GM21360 (cell line): Measurements from ENCODE around the gene P2RY2.
"Not testable (repeated sequence)": the region's sequence is repeated elsewhere in the genome, so short reads cannot be mapped to it uniquely, and the experiment has no call there.

ENCODE experiments used
- ATAC-seq: cut with Tn5 transposase; IDR thresholded peaks from one replicate; pipeline ENCODE4 v1.9.1; 2021; ENCODE audit warnings: mild to moderate bottlenecking, moderate library complexity; ENCODE audit not compliant: unreplicated experiment

P2RY2 gene

DNA sequence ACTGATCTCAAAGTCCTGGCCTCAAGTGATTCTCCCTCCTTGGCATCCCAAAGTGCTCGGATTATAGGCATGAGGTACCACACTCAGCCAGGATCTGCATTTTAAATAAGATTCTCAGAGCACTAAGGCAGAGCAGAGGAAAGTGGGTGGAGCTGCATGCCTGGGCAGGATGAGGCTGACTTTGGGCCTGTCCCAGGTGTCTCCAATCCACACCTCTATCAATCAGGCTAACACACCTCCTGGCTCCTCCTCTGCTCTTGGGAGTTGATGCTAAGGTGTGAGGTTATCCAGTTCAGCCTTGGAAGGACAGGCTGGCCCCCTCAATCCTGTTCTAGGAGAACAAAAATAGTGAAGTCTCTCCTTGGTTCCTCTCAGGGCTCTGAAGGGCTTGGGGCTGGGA lies 30.2 kb upstream of the P2RY2 start:
- ATAC-seq = no peak

DNA sequence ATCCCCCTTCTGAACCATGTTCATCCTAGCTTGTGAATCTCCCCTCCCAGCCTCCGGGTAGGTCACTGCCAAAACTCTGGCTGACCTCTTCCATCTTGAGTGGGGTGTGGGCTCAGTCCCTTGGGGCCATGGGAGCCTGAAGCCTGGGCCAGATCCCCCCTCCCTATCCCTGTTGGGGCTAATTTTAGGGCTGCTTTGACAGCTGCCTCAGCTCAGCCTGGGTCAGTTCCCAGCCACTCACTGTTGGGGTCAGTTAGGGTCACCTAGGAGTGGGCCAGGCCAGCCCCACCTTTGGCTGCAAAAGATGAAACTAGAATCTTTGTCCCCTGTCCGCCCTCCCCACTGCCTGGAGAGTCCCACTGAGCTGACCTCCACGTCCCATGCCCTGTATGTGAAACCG lies 29.8 kb upstream of the P2RY2 start:
- no peak for ATAC-seq

DNA sequence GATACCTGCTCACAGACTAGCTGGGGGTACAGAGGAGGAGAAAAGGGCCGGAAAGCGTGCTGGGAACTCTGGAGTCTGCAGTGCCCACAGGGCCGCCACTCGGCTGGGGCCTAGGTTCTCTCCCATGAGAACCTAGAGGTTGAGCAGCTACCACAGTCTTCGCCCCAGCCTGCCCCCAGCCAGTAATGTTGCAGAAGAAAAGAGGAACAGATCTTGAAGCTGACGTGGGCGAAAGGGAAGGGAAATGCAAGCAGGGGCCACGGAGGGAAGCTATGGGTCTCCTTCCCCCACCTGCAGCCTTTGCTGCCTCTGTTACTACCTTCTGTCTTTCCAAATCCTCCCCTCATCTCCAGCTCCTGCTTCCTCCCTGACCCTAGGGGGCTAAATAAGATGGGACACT lies 28.8 kb upstream of the P2RY2 start:
- no peak for ATAC-seq

DNA sequence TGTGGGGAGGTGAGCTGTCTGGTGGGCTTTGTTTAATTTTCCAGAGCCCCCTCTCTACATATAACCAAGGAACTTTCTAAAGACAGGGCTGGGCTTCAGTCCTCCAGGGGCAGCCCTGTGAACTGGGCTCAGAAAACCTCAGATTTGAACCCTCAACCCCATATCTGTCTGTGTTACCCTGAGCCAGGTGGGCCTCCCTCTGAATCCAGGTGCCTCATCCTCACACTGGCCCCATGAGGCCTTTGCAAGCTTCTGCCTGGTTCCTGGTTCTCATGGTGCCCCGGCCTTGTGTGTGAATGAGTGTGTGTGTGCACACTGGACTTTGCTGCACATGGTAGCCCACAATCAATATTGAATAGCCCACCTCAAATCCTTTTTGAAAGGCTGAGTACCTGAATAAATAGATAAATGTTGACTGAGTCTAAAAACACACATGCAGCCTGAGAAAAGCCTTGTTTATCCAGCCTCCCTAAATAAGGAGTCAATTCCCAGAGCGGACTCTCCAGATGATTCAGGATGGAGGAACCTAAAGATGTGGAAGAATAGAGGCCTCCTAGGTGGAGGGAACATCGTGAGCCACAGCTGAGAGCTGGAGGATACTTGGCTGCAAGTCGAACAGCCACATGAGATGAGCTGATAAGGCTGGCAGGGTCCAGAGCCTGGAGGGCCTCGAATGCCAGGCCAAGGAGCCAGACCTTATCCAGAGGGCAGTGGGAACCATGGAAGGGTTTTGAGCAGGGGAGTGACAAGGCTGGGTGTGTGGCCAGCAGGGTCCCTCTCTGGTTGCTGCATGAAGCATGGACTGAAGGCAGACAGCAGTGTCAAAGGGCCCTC lies 28.1 kb upstream of the P2RY2 start:
- ATAC-seq = no peak

DNA sequence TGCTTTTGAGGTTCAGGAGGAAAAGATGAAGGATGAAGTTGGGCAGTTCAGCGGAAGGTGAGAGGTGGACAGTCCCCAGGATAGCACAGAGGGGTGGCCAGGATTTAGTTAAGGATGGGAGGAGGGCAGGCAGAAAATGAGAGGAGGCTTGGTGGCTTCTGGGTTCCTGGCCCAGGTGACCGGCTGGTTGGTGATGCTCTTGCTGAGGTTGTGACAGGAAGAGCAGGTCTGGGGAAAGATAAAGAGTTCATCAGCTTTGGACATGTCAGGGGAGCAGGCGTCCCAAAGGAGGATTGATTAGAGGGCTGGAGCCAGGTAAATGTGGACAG lies 27.6 kb upstream of the P2RY2 start:
- ATAC-seq = no peak

DNA sequence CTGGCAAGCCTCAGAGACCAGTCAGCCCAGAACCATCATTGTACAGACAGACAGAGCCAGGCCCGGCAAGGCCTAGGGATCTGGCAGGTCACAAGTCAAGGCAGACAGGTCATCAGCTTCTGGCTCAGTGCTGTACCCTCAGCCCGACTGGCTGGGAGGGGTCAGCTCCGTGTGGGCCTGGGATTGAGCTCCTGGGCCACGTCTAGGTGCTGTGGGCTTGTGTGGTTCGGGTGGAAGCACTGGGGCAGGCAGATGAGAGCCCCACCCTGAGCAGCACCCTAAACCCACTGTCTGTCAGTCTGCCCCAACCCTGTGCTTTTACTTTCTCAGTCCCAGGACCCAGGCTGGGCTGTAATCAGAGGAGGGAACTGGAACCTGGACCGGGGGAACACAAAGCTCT lies 26.9 kb upstream of the P2RY2 start:
- ATAC-seq = no peak

DNA sequence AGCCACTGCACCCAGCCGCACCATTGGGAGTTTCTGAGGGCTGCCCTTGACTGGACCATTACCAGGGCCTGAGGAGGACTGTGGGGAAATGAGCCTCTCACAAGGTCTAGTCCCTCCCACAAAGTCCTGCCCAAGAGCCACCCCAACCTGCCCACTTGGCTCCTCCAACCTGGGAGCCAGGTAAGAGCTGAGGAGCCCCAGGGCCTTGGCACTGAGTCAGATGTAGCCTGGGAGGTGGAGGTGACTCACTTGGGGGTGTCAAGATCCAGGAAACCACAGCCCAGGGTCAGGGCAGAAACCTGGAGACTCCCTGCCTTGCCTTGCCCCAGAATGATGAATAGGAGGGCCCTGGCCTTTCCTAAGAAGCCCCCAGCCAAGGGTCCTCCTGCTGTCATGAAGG lies 25.8 kb upstream of the P2RY2 start:
- no peak for ATAC-seq

DNA sequence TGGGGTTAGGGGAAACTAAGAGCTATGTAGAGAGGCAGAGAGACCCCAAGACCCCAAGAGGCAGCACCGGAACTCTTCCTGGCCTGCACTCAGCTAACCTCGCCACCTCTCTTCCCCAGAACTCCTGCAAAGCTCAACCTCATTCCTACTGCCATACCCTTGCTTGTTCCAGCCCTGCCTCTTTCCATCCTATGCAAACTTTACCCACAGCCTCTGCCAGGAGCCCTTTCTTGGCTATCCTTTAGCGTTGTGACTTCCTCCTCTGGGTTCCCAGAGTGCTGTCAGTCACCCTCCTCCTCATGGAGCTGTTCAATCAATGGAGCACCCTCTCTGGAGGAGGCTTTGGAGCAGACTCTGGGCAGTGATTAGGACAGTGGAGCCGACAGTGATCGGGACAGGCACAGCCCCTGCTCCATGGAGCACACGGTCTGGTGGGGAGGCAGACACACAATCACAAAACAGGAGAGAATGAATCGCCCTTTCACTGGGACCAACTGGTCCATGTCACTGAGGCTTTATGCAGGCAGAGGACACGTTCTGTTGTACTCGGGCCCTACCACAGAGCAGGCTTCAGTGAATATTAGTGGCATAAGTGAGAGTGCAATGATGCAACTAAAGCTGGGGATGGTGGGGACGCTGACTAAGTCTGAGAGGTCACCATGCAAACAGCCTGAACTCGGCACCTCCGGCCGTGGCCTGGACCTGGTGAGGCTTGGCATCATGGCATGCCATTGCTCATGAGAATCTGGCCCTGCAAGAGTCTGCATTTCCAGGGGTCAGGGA lies 24.6 kb upstream of the P2RY2 start:
- peak; percentile 55 for ATAC-seq

DNA sequence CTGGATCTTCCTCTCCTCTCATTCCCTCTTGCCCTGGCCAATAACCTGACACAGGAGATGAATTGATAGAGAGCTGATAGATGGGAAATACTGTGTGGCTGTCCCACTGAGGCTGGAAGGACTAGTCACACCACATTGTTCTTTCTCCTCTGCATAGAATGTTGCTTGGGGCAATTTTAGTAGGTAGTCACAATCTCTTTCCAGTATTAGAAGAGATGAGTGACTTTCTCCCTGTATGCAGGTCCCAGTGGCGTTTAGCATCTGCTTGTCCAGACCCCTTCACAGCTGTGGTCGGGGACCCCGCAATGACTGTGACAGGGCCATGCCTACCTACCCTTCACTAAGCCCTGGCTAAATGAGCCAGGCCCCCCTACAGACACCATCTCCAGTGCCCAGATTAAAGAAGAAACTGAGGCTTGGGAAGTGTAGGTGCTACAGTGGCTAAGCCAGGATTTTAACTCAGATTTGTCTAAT lies 24.0 kb upstream of the P2RY2 start:
- no peak for ATAC-seq

DNA sequence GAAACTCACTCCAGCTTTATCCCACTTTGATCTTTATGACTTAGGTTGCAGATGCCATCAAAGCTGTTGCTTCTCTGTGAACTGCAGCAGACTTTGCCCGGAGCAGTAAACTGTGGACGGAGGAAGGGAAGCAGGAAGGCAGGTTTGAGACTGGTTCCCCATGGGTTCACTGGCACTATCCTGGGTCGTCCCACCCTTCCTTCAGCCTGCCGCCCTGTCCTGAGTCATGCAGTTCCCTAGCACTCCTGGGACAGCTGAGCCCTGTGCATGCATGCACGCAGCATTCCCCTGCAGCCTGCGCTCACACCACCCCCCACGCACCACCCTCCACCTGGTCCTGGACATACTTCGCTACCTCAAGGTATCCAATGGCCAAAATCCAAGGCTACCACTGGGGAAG lies 23.5 kb upstream of the P2RY2 start:
- ATAC-seq = no peak

DNA sequence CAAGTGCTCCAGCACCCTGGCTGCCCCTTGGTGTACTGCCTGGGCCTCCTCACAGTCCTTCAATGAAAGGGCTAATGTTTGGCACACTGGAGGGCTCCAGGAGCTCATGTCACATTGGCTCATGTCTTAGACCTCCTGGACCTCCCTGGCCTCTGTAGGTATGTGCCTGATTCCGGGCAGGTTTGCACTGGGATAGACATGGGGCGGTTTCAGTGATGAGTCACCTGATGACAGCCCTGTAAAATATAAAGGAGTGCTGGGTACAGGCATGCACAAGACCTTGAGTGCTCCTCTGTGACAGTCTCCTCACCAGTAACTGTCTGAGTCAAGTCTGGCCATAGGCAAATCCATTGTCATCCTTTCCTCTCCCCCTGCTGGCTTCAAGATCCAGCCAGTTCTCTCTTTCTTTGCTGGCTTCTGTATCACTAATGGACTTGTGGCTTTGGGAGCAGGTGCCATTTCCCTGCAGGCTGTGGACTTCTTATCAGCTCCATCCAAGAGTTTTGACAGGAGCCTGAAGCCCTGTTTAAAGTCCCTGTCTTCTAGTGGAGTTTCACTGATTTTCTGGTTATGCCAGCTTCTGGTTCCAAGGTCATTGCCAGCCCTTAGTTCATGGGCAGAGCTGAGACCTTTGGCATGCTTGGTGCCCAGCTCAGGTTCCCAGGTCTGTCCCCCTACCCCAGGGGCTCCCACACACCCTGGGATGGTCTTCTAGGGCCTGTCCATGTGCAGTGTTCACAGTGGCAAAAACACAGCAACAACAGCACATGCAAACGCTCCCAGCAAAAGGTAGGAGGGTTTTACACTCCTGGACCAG lies 22.7 kb upstream of the P2RY2 start:
- no peak for ATAC-seq

DNA sequence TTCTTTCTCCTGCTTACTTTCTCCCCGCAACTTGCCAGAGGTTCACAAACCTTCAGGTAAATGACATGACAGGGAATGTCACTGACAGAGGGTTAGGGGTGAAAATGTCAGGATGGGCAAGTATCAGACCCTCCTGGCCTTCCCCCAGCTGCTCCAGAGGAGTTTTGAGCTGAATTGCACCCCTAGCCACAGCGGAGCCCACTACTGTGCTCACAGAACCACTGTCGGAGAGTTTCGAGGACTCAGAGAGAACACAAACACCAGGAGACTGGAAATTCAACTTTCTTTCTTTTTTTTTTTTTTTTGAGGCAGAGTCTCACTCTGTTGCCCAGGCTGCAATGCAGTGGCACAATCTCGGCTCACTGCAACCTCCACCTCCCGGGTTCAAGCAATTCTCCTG lies 21.5 kb upstream of the P2RY2 start:
- ATAC-seq = no peak

DNA sequence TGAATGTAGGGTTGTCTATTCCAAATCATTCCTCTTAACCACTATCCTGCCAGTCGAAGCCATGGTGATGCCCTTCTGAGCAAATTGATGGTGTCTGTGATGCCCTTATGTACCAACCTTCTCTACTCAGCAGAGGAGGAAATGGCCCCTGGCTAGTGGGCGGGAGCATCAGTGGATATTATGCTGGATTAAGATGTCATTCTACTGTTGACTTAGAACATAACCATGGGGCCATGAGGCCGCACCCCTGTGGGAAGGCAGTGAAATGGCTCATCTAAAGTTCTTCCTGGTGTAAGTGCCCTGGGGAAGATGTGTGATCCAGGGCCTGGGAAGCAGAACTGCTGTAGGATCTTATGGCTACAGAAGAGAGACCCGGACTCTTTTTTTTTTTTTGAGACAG lies 20.7 kb upstream of the P2RY2 start:
- ATAC-seq = no peak

DNA sequence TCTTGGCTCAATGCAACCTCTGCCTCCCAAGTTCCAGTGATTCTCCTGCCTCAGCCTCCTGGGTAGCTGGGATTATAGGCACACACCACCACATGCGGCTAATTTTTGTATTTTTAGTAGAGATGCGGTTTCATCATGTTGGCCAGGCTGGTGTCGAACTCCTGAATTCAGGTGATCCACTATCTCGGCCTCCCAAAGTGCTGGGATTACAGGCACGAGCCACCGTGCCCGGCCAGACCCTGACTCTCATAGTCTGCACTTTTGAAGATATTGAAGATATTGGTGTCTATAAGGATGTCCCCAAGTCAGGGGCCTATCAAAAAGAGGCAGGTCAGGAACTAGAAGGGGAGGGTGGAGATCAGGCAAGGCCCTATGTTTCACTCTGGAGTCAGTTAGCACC lies 20.3 kb upstream of the P2RY2 start:
- not testable (repeated sequence) for ATAC-seq

DNA sequence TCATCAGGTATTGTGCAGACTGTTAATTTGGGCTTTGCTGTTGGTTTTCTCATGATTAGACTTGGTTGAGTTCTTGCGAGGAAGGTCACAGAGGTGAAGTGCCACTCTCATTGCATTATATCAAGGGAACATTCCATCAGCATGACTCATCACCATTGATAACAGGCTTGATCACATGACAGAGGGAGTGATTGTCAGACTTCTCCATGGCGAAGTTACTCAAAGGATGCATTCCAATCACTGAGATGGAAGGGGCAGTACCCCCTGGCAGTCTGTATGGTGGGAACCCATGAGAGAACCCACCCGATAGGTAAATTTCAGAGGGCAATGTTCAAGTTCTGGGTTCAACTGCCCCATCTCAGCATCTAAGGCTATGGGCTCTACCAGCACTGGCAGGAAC lies 19.4 kb upstream of the P2RY2 start:
- ATAC-seq = no peak

DNA sequence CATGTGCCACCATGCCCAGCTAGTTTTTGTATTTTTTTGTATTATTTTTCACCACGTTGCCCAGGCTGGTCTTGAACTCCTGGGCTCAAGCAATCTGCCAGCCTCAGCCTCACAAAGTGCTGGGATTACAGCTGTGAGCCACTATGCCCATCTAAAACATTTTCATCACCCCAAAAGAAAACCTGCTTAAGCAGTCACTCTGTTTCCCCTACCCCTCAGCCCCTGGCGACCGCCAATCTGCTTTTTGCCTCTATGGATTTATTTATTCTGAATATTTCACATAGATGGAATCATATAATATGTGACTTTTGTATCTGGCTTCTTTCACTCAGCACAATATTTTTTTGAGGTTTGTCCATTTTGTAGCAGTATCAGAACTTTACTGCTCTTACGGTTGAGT lies 18.6 kb upstream of the P2RY2 start:
- no peak for ATAC-seq

DNA sequence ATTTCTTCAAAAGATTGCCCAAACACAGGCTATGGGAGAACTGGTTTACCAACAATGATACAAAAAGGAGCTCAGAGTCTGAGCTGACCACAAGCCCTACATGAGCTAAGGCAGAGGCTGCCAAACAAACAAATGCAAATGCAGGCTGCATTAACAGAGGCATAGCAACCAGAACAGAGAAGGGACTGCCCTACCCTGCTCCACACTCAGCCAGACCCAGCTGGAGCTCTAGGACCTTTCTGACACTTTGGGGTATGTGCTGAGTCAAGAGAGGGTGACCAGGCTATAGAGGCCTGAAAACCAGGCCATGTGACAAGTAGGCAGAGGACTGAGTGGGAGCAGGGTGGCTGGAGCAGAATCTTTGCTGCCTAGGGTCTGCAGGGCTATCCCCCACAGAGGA lies 17.8 kb upstream of the P2RY2 start:
- no peak for ATAC-seq

DNA sequence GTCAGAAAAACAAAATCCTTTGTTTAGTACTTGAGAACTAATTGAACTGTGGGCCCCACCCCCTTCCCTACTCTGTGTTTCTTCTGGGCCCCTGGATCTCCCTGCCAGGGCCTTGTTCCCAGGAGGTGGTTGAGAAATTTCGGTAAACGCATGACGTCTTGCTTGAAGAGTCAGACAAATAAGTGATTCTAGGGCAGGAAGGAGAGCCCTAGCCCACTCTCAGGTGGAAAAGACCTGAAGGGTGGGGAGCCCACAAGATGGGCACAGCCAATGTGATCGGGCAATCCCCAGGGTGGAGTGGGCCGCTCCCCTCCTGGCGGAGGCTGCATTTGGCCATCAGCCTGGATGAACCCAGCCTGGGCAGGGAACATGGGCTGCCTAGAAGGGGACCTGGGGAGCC lies 16.8 kb upstream of the P2RY2 start:
- ATAC-seq = no peak

DNA sequence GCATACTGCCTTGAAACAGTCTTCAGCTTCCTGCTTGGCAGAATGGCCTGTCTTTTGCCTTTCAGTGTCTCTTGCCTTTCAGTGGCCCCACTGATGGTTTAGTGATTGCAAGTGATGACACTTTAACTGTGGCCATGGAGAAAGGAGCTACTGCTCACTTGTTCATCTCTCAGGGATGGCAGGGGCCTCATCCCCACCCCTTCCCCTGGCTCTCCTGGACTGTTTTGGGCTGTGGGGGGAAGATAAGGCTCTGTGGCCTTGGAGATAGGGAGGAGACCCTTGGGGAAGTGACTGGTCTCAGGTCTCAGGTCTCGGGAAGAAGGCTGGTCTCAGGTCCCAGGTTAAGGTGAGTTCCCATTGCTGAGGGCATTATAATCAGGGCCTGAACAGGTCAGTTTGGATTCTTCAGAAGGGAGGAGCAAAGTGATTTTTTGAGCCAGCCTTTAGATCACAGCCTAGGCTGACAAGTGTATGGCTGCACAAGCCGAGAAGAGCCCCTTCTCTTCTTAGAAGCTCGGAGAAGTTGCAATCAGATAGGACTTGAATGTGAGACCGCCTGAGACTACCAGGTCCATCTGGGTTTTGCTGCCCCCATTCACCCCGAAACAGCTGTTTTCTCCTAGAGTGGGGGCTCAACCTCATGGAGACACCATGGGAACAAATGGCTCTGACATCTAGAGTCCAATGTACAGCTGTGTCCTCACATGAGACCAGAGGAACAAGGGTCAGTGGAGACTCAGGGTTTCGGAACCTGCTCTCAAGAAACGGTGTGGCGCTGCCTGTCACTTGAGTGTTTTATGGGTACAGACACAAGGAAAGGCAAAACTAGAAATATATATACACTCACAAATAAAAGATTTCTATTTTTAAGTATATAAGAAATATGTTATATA lies 15.9 kb upstream of the P2RY2 start:
- ATAC-seq = no peak

DNA sequence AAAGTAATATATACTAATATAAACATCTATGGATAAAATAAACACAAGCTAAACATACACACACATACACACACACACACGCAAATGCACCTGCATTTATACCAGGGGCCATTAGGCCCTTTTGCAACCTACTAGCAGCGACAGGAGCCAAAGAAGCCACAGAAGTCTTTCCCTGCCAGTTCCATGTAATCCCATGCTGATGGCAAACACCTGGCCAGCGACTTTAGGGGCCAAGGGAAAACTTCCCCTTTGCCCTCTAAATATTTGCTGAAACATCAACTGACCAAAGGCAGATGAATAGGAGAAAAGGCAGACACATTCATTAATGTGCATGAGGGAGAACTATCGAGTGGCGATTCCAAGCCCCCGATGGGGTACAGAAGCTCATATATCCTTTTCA lies 14.8 kb upstream of the P2RY2 start:
- no peak for ATAC-seq

DNA sequence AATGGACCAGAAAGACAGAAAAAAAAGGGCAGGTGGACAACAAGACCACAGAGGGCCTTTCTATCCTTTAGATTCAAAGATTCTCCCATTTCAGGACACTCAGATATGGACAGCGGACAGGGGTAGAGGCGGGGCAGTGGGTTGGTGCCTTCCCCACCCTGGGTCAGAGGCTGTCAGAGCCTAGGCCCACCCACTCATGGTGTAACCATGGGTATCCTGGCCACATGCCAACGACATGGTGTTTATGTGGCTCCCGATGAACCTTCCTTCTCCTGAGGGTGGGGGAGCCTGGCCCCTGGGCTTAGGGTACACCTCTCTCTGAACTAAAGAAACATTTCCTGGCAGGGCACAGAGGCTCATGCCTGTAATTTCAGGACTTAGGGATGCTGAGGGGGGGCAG lies 14.3 kb upstream of the P2RY2 start:
- ATAC-seq = no peak
